Chondrocyte (in vitro differentiated cells): ENCODE measurements around the gene DTHD1. TPM values are rescaled to one million over a fixed set of nuclear protein-coding genes. Genes with fewer than 3 reads are reported as not detected.

ENCODE experiments used
- DNase-seq: peaks from one replicate; pipeline ENCODE4 v3.0.0; 2021; ENCODE audit warnings: mixed read lengths, low spot score
- H3K27ac Mint-ChIP-seq: one replicate; pipeline ENCODE4 v1.8.0; 2021; ENCODE audit warnings: mild to moderate bottlenecking, moderate library complexity, mixed read lengths; ENCODE audit not compliant: unreplicated experiment
- H3K27me3 Mint-ChIP-seq: 2 replicates; pipeline ENCODE4 v1.8.0; 2021; ENCODE audit warnings: low read depth, mixed read lengths
- H3K36me3 Mint-ChIP-seq: 2 replicates; pipeline ENCODE4 v1.8.0; 2021; ENCODE audit warnings: low read depth, mixed read lengths
- H3K4me1 Mint-ChIP-seq: 2 replicates; pipeline ENCODE4 v1.8.0; 2021; ENCODE audit warnings: low read depth, mild to moderate bottlenecking, mixed read lengths
- H3K4me3 Mint-ChIP-seq: one replicate; pipeline ENCODE4 v1.8.0; 2021; ENCODE audit warnings: mild to moderate bottlenecking, moderate library complexity, mixed read lengths; ENCODE audit not compliant: unreplicated experiment
- H3K9me3 Mint-ChIP-seq: 2 replicates; pipeline ENCODE4 v1.8.0; 2021; ENCODE audit warnings: low read depth, mixed read lengths
- CTCF ChIP-seq: fragments of 200-600 bp; sonication (generic); IDR thresholded peaks from 2 replicates; pipeline ENCODE4 v1.5.0; 2021; ENCODE audit warnings: antibody characterized with exemption, mild to moderate bottlenecking, moderate library complexity
- total RNA-seq: library from RNA; stranded (reverse); gene quantifications from 3 replicates; pipeline ENCODE4 v1.2.1, GENCODE V29; 2021

DTHD1 gene
- total RNA-seq, 1 donor from 2014 or later: not detected

DNA sequence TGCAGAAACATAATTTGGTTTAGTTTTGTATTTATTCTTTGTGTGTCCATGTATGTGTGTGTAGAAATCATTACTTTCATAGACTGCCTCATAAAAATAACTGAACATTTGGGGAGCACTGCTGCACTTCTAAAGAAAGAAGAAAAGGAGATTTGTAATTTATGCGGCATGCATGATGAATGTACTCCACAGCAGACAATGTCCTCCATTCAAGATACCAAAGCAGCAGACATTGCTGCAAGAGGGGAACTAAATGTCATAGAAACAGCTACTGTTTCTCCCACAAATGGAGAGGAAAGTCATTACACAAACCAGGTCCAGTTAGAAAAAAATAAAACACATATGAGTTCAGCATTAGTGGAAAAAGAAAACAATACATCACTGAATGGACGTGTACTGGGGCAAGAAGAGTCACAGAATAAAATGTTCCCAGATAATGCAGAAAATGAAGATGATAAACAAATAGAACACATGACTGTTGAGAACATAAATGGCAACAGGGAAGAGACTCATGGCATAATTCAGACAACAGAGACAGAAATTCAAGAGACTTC is 2.6 kb downstream of the DTHD1 start:
- no peak for DNase-seq
- Mint-ChIP-seq H3K9me3 (no peaks in the 10 kb centered on the region), H3K4me1 (peaks cover 9% of the 10 kb centered on the region), H3K27me3 (no peaks in the 10 kb centered on the region), H3K27ac (no peak overlapping the region), H3K36me3 (no peaks in the 10 kb centered on the region), H3K4me3 (no peak overlapping the region)
- no peak for TF ChIP-seq CTCF

GRCh38 chr4:36285784-36286480 is 4.5 kb downstream of the DTHD1 start:
- H3K9me3 Mint-ChIP-seq: no peaks in the 10 kb centered on the region
- H3K27me3 Mint-ChIP-seq: no peaks in the 10 kb centered on the region
- no peak overlapping the region for H3K27ac Mint-ChIP-seq
- TF ChIP-seq CTCF: no peak
- H3K4me3 Mint-ChIP-seq: no peak overlapping the region
- peaks cover 6% of the 10 kb centered on the region for H3K4me1 Mint-ChIP-seq
- no peaks in the 10 kb centered on the region for H3K36me3 Mint-ChIP-seq
- DNase-seq: no peak

GRCh38 chr4:36286481-36286871 is 5.1 kb downstream of the DTHD1 start:
- Mint-ChIP-seq H3K27me3 (no peaks in the 10 kb centered on the region), H3K9me3 (no peaks in the 10 kb centered on the region), H3K27ac (no peak overlapping the region), H3K4me1 (peaks cover 6% of the 10 kb centered on the region), H3K36me3 (no peaks in the 10 kb centered on the region), H3K4me3 (no peak overlapping the region)
- TF ChIP-seq CTCF: no peak
- no peak for DNase-seq

GRCh38 chr4:36288731-36289426 is 7.5 kb downstream of the DTHD1 start:
- Mint-ChIP-seq H3K27ac (no peak overlapping the region), H3K4me3 (no peak overlapping the region), H3K4me1 (peaks cover 11% of the 10 kb centered on the region), H3K36me3 (no peaks in the 10 kb centered on the region), H3K9me3 (no peaks in the 10 kb centered on the region), H3K27me3 (no peaks in the 10 kb centered on the region)
- no peak for DNase-seq
- no peak for TF ChIP-seq CTCF

GRCh38 chr4:36290641-36291040 is 9.2 kb downstream of the DTHD1 start:
- H3K9me3 Mint-ChIP-seq: no peaks in the 10 kb centered on the region
- no peaks in the 10 kb centered on the region for H3K36me3 Mint-ChIP-seq
- peaks cover 6% of the 10 kb centered on the region for H3K4me1 Mint-ChIP-seq
- no peaks in the 10 kb centered on the region for H3K27me3 Mint-ChIP-seq
- no peak for TF ChIP-seq CTCF
- no peak for DNase-seq
- no peak overlapping the region for H3K27ac Mint-ChIP-seq
- H3K4me3 Mint-ChIP-seq: no peak overlapping the region
